BLaER1 treated with 17β-estradiol and CSF1 and Interleukin-3, amounts not matched to agents 10 nM and 100 nM (cell line): ENCODE results near the gene PPP1R3G.

Experiments
- H3K27ac ChIP-seq, 11 experiments: shearing (Covaris generic); formaldehyde crosslinking; 2 replicates each; pipeline ENCODE4 v1.8.1; 2022
- H3K27me3 ChIP-seq, 11 experiments: shearing (Covaris generic); formaldehyde crosslinking; 2 replicates each; pipeline ENCODE4 v1.8.1; 2022
- H3K36me3 ChIP-seq, 11 experiments: shearing (Covaris generic); formaldehyde crosslinking; 2 replicates each; pipeline ENCODE4 v1.8.1; 2022
- H3K4me1 ChIP-seq, 10 experiments: shearing (Covaris generic); formaldehyde crosslinking; 2 replicates each; pipeline ENCODE4 v1.8.1; 2022
- H3K4me2 ChIP-seq, 11 experiments: shearing (Covaris generic); formaldehyde crosslinking; 2 replicates each; pipeline ENCODE4 v1.8.1; 2022
- H3K4me3 ChIP-seq, 10 experiments: shearing (Covaris generic); formaldehyde crosslinking; 2 replicates each; pipeline ENCODE4 v1.8.1; 2022
- H3K9ac ChIP-seq, 11 experiments: shearing (Covaris generic); formaldehyde crosslinking; 2 replicates each; pipeline ENCODE4 v1.8.1; 2022
- H3K9me3 ChIP-seq, 11 experiments: shearing (Covaris generic); formaldehyde crosslinking; replicated peaks in 1 of 11; 2 replicates each; pipeline ENCODE4 v1.8.1; 2022
- H4K20me1 ChIP-seq, 11 experiments: shearing (Covaris generic); formaldehyde crosslinking; 2 replicates each; pipeline ENCODE4 v1.8.1; 2022
- Cebpa-rat ChIP-seq, 11 experiments: shearing (Covaris generic); IDR thresholded peaks; 2 replicates each; pipeline ENCODE4 v1.8.1; 2022

Gene PPP1R3G

GRCh38 chr6:5084781-5085647 lies at the start of gene PPP1R3G:
TSS of gene PPP1R3G (plus strand) at chr6:5085341. CDS start at chr6:5085486, 145 bp downstream.
- Histone ChIP-seq H3K27me3 (peaks cover 36 to 77% (median 66%) of the 10 kb centered on the region in 11 experiments), H3K9me3 (peaks cover 0 to 8% (median 0%) of the 10 kb centered on the region in 11 experiments; a peak in 2 of 22 replicates), H3K4me3 (peak within 1 kb of the TSS; percentile 66 to 79 (median 70)), H3K4me1 (peaks cover 15 to 30% (median 27%) of the 10 kb centered on the region in 10 experiments), H3K4me2 (peak within 1 kb of the TSS; percentile 88 to 99 (median 99)), H3K27ac (peak within 1 kb of the TSS in 6 of 11 experiments; percentile 18 to 87 (median 76); a peak in 14 of 22 replicates), H3K9ac (peak within 1 kb of the TSS; percentile 47 to 91 (median 74)), H3K36me3 (no peaks in the 10 kb centered on the region), H4K20me1 (peaks cover 0 to 25% (median 11%) of the 10 kb centered on the region in 11 experiments; a peak in 15 of 22 replicates)
- no peak for TF ChIP-seq Cebpa-rat (IDR thresholded peaks at IDR 0.05)

- Histone ChIP-seq H4K20me1 (no peaks in the 10 kb centered on the region), H3K4me1 (peaks cover 0 to 9% (median 2%) of the 10 kb centered on the region in 10 experiments; a peak in 10 of 20 replicates), H3K27ac (no peak overlapping the region), H3K4me2 (no peak overlapping the region), H3K36me3 (peaks cover 0 to under 1% (median 0%) of the 10 kb centered on the region in 11 experiments; a peak in 1 of 22 replicates), H3K4me3 (no peak overlapping the region), H3K27me3 (no peaks in the 10 kb centered on the region), H3K9me3 (peaks cover 0 to 3% (median 2%) of the 10 kb centered on the region in 11 experiments; a peak in 12 of 22 replicates), H3K9ac (no peak overlapping the region)
- TF ChIP-seq Cebpa-rat (IDR thresholded peaks at IDR 0.05) = no peak
Observed at GRCh38 chr6:5036269-5036668, 48.9 kb upstream of the PPP1R3G start.

DNA sequence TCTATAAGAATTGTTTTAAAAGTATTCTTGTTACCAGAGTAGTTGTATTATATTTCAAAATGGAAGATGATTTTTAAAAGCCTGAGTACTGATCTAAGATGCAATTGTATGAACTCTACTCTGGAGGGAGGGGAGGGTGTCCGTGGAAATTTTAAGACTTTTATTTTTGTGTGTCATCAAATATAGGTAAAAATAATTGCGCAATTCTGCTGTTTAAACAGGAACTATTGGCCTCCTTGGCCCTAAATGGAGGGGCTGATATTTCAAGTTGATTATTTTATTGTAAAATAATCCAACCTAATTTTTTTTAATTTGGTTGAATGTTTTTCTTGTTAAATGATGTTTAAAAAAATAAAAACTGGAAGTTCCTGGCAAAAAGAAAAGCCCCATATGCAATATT lies 43.2 kb upstream of the PPP1R3G start:
- no peak overlapping the region for H3K9ac ChIP-seq
- no peak overlapping the region for H3K4me2 ChIP-seq
- H3K27me3 ChIP-seq = no peaks in the 10 kb centered on the region
- H3K4me1 ChIP-seq = no peaks in the 10 kb centered on the region
- H4K20me1 ChIP-seq = no peaks in the 10 kb centered on the region
- no peak for TF ChIP-seq Cebpa-rat (IDR thresholded peaks at IDR 0.05)
- H3K36me3 ChIP-seq = peaks cover 0 to 7% (median 0%) of the 10 kb centered on the region in 11 experiments; a peak in 2 of 22 replicates
- H3K4me3 ChIP-seq = no peak overlapping the region
- H3K27ac ChIP-seq = no peak overlapping the region
- peaks cover 0 to 35% (median 10%) of the 10 kb centered on the region in 11 experiments; a peak in 18 of 22 replicates for H3K9me3 ChIP-seq

GRCh38 chr6:5042436-5042835 lies 42.7 kb upstream of the PPP1R3G start:
- Histone ChIP-seq H3K27me3 (no peaks in the 10 kb centered on the region), H3K9ac (no peak overlapping the region), H3K4me2 (no peak overlapping the region), H4K20me1 (no peaks in the 10 kb centered on the region), H3K4me3 (no peak overlapping the region), H3K36me3 (peaks cover 0 to 7% (median 0%) of the 10 kb centered on the region in 11 experiments; a peak in 2 of 22 replicates), H3K4me1 (no peaks in the 10 kb centered on the region), H3K9me3 (peaks cover 3 to 40% (median 14%) of the 10 kb centered on the region in 11 experiments; a peak in 18 of 22 replicates), H3K27ac (no peak overlapping the region)
- no peak for TF ChIP-seq Cebpa-rat (IDR thresholded peaks at IDR 0.05)

DNA sequence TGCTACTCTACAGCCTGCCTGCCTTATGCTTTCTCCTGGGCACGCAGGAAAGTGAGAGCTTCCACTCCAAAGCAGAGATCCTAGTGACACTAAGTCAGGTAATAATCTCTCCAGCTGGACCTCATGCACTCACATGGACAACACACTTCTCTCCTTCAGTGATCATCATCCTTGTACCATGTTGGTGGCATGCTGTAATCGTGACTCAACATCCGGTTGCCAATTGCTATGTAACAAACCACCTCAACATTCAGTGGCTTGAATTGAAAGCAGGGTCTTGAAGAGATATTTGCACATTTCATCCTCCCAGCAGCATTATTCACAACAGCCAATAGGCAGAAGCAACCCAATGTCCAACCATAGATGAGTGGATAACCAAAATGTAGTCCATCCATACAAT lies 40.3 kb upstream of the PPP1R3G start:
- TF ChIP-seq Cebpa-rat (IDR thresholded peaks at IDR 0.05) = no peak
- Histone ChIP-seq H3K36me3 (peaks cover 0 to 10% (median 6%) of the 10 kb centered on the region in 11 experiments; a peak in 6 of 22 replicates), H4K20me1 (no peaks in the 10 kb centered on the region), H3K4me2 (no peak overlapping the region), H3K9me3 (peaks cover 27 to 64% (median 39%) of the 10 kb centered on the region in 11 experiments), H3K27ac (no peak overlapping the region), H3K4me3 (no peak overlapping the region), H3K27me3 (no peaks in the 10 kb centered on the region), H3K9ac (no peak overlapping the region), H3K4me1 (peaks cover 9 to 17% (median 10%) of the 10 kb centered on the region in 10 experiments; a peak in 19 of 20 replicates)

DNA sequence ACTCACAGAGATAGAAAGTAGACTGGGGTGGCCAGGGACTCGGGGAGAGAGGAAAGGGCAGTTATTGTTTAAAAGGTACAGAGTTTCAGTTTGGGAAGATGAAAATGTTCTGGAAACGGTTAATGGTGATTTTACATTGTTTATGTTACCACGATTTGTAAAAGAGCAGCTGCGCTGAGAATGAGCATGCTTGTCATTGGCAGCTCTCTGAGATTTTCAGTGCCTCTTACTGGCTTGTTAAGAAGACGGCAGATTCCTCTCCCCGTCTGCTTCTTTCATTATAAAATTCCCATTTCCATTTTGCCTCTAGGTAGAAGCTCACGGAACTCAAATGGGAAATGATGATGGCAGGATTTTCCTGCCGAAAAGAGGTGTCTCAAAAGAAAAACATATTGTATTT lies 39.7 kb upstream of the PPP1R3G start:
- H3K36me3 ChIP-seq = peaks cover 0 to 10% (median 6%) of the 10 kb centered on the region in 11 experiments; a peak in 6 of 22 replicates
- no peak overlapping the region for H3K9ac ChIP-seq
- no peaks in the 10 kb centered on the region for H3K27me3 ChIP-seq
- H3K9me3 ChIP-seq = peaks cover 32 to 70% (median 44%) of the 10 kb centered on the region in 11 experiments
- no peak overlapping the region for H3K27ac ChIP-seq
- H4K20me1 ChIP-seq = no peaks in the 10 kb centered on the region
- no peak overlapping the region for H3K4me2 ChIP-seq
- peaks cover 14 to 23% (median 16%) of the 10 kb centered on the region in 10 experiments; a peak in 19 of 20 replicates for H3K4me1 ChIP-seq
- no peak for TF ChIP-seq Cebpa-rat (IDR thresholded peaks at IDR 0.05)
- no peak overlapping the region for H3K4me3 ChIP-seq

- Histone ChIP-seq H3K4me2 (no peak overlapping the region), H3K9ac (no peak overlapping the region), H3K27ac (0 out of 22 replicates have a peak overlapping the region, but pooled peaks of 1 of the 11 experiments have one; percentile 12), H3K36me3 (peaks cover 0 to 16% (median 9%) of the 10 kb centered on the region in 11 experiments; a peak in 11 of 22 replicates), H3K4me3 (no peak overlapping the region), H3K27me3 (no peaks in the 10 kb centered on the region), H3K4me1 (peaks cover 15 to 25% (median 20%) of the 10 kb centered on the region in 10 experiments; a peak in 19 of 20 replicates), H3K9me3 (peaks cover 42 to 80% (median 54%) of the 10 kb centered on the region in 11 experiments), H4K20me1 (no peaks in the 10 kb centered on the region)
- no peak for TF ChIP-seq Cebpa-rat (IDR thresholded peaks at IDR 0.05)
Observed at GRCh38 chr6:5046430-5046829, 38.7 kb upstream of the PPP1R3G start.

- Histone ChIP-seq H4K20me1 (no peaks in the 10 kb centered on the region), H3K9me3 (peaks cover 61 to 87% (median 66%) of the 10 kb centered on the region in 11 experiments), H3K4me2 (peak overlapping the region; percentile 18 to 77 (median 66)), H3K27ac (peak overlapping the region in 10 of 11 experiments; percentile 43 to 87 (median 84); a peak in 19 of 22 replicates), H3K4me1 (peaks cover 33 to 55% (median 47%) of the 10 kb centered on the region in 10 experiments), H3K9ac (peak overlapping the region in 9 of 11 experiments; percentile 38 to 75 (median 64); a peak in 17 of 22 replicates), H3K27me3 (no peaks in the 10 kb centered on the region), H3K36me3 (peaks cover 0 to 20% (median 13%) of the 10 kb centered on the region in 11 experiments; a peak in 12 of 22 replicates), H3K4me3 (peak overlapping the region in 6 of 10 experiments; percentile 0 to 30 (median 14); a peak in 4 of 20 replicates)
- peak in 9 of 11 experiments; percentile 61 to 97 (median 91); a peak in 17 of 22 replicates for TF ChIP-seq Cebpa-rat (IDR thresholded peaks at IDR 0.05)
Observed at GRCh38 chr6:5050009-5050408, 35.1 kb upstream of the PPP1R3G start.
